Activated CD4-positive, CD25-positive, alpha-beta regulatory T cell (primary cell): ENCODE results near the gene RNF181.
"Not testable (repeated sequence)": the region's sequence is repeated elsewhere in the genome, so short reads cannot be mapped to it uniquely, and the experiment has no call there.

Experiments used
- DNase-seq, 4 experiments: peaks; one replicate each; lab custom pipeline; 2025; lab: John Stamatoyannopoulos, UW

The RNF181 gene

GRCh38 chr2:85596486-85597143, 1.1 kb downstream of the RNF181 start:
- no peak for DNase-seq

GRCh38 chr2:85597241-85597640, 1.7 kb downstream of the RNF181 start:
- no peak for DNase-seq

- DNase-seq, result no peak
Observed at GRCh38 chr2:85598594-85599340, 3.2 kb downstream of the RNF181 start.

DNA sequence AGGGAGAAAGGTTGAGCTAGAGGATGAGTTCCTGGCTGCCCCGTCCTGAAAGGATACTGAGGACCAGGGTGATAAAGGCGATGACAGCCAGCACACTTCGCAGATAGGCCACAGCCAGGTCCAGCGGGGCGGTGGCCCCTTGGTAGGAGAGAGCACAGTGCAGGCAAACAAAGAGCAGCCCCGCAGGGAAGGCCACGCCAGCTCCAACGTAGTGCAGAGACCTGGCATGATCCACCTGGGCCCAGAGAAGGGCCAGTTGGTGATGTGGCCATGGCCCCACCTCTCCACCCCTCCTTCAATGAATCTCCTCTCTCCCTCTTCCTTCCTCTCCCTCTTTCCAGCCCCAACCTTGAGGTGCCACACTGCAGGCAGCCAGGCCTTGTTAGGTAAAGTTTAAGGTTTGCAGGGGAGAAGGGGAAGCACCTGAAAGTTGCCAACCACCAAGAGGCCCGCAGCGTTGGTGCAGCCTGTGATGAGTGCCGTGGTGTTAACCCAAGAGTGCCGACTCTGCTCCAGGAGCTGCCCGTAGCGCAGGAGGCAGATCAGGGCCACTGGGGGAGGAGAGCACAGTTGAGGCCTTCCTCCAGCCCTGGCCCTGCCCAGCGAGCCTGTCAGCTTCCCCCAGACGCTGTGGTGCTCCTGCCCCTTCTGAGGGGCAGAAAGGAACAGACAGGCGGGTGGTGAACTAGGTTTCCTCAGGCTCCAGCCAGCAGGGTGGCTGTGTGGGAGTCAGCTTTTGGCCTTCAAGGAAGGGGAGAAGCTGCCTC, 4.1 kb downstream of the RNF181 start:
- DNase-seq, result no peak

- DNase-seq, result no peak
Observed at GRCh38 chr2:85600235-85600575, 4.7 kb downstream of the RNF181 start.

GRCh38 chr2:85600951-85601770, 5.6 kb downstream of the RNF181 start:
- DNase-seq, result no peak

- no peak for DNase-seq
Observed at GRCh38 chr2:85601771-85602475, 6.4 kb downstream of the RNF181 start.

GRCh38 chr2:85602476-85603234, 7.1 kb downstream of the RNF181 start, which contains the start of gene TMEM150A:
TMEM150A (minus strand) TSS chr2:85602698; CDS start chr2:85601948, 750 bp downstream.
- DNase-seq, result peak; percentile 75 to 86 (median 79)

- DNase-seq, result not testable (repeated sequence)
Observed at GRCh38 chr2:85604133-85604444, 8.5 kb downstream of the RNF181 start.

DNA sequence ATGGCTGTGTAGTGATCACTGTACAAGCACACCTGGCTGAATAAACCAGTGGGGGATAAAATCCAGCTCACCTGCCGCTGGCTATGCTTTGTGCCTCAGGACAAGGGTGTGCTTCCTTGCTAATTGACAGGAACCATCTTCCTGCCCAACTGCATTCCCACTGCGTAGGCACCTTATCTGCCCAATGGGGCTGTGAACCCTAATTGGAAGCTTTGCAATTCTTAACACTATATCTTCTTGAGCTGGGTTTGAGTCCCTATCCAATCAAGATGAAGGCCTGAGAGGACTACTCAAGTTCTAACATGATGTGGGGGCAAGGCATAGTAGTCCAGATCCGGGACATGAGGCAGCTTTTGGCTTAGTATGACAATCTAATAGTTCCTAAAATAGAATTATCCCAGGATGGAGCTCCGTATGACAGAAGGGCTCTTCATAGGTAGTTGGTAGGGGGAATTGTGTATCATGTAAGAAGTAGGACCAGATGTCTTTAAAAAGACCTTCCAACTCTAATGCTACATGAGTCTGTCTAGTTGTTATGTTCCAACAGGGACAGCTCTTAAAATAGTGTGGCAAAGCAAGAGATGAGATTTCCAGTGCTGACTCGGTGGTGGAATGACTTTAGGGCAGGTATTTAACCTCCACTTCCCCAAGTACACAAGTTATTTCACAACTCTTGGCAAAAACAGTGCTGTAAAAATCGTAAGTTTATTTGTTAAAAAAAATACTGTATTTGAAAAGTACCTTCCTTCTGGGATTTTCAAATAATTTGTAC, 9.2 kb downstream of the RNF181 start:
- DNase-seq, result no peak

DNA sequence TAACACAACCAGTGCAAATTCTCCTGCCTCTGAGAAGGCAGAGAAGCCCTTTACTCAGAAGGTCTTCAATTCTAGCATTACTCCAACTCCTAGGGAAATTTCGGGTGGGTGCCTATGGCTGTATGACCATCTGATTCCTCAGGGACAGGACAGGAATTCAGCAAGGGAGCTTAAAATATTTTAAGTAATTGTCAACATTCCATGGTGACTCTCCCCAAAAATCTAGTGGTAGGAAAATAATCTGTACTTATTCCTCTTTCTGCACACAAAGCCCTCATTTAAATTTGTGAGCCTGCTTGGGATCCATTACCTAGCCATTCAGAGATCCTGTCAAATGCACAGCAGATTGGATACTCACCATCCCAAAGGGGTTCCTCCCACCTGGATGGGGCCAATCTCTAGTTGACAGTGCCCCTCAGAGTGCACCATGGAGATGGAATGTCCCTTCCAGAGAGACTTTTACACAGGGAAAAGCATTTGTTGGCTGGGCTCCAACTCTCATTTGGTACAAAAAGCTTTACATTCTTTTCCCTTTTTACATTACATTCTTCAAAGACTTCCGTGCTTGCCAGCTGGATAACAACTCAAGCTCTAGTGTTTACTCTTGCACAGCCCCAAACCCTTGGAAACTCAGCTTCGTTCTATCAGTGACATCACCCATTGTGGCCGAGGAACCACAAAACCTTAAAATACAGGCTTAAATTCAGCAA, 10.0 kb downstream of the RNF181 start:
- no peak for DNase-seq

- no peak for DNase-seq
Observed at GRCh38 chr2:85606116-85606455, 10.5 kb downstream of the RNF181 start.

DNA sequence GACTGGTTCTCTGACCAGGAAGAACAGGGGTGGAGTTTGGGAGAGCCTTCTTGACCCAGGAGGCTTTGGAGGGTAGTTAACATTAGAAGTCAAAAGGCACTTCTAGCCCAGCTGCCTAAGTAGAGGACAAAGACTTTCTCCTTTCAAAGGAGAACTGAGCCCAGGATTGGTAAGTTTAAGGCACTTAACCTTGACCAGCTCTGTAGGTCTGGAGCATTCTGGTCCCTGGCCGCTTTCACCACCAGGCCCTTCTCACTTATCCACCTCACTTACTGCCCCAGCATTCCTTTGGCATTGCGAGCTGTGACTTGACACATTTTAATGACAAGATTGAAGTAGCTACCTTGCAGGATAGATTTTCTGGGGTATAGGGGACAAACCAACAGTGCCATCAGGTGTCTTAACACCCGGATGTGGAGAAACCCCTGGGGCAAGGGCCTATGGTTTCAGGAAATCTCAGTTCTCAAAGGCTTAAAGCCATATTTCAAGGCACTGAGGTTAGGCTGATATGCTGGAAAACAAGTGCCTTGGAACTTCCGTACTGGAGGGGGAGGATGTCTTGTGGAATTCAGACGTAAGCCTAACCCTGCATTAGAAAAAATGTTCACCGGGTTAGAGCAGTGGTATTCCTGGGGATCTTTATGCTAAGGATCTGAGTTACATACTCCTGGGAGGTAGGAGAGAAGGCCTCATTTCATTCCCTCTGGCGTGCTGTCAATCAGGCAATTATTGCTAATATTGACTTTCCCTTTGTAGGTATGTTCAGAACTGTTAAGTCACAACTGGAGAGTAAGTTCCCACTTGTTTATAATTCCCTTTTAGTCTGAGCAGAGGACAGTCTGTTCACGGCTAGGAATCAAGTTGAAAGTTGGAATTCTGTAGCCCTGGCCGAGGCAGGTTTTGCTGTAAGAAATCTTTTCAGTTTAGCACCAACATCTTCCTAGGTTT, 12.0 kb downstream of the RNF181 start:
- DNase-seq, result no peak

- DNase-seq, result no peak
Observed at GRCh38 chr2:85611217-85611704, 15.7 kb downstream of the RNF181 start.

DNA sequence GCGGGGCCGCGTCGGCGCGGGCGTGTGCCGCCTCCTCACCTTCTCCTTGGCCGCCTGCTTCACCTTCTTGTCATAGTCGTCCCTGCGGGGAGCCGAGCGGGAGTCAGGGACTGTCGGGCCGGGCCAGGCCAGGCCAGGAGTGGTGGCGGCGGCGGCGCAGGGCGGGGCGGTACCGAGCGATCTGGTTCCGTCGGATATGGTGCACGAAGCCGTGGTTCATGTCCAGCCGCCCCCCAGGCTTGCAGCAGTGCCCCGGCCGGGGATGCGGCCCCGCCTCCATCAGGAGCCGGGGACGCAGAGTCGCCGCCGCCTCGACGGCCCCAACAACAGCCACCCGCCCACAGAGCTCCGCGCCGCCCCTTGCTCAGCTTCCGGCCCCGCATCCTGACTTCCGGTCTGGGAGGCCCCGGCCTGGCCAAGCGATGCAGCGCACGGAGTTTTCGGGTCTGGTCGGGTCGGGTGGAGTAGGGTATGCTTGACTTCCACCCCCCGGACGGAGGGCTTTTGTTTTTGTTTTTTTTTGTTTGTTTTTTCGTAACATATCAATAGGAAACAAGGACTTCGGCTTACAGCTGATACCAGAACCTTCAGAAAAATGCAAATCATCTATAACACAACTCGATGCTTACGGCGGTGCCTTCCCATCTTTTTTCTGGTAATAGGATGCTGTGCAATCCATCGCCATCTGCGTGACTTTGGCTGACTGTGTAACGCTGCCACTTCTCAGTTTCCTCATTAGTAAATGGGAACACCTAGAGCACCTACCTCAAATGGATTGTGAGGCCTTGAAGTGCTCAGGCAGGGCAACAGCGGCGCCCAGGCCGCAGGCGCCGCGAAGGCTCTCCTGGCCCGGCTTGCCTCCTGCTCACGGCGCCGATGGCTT, 16.4 kb downstream of the RNF181 start, which contains the start of gene C2orf68:
TSS of gene C2orf68 (minus strand) at position 362 of the 883 bp plus-strand sequence. CDS start at position 280, 82 bp downstream.
- peak; percentile 65 to 75 (median 72) for DNase-seq

DNA sequence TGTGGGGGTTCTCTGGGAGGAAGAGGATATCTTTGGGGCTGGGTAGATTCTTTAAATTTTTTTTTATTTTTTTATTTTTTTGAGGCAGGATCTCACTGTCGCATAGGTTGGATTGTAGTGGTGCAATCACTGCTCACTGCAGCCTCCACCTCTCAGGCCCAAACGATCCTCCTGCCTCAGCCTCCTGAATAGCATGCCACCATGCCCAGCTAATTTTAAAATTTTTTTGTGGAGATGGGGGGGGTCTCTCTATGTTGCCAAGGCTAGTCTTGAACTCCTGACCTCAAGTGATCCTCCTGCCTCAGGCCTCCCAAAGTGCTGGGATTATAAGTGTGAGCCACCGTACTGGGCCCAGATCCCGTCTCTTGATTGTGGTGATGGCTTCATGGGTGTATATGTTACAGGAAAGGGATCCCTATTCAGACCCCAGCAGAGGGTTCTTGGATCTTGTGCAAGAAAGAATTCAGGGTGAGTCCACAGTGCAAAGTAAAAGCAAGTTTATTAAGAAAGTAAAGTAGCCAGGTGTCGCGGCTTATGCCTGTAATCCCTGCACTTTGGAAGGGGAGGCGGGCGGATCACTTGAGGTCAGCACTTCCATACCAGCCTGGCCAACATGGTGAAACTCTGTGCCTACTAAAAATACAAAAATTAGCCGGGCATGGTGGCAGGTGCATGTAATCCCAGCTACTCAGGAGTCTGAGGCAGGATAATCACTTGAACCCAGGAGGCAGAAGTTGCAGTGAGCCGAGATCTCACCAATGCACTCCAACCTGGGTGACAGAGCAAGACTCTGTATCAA, 18.4 kb downstream of the RNF181 start:
- DNase-seq, result no peak
